Astrocyte (in vitro differentiated cells and primary cell): ENCODE data around the gene CWC27. TPM values are rescaled to one million over a fixed set of nuclear protein-coding genes. Genes with fewer than 3 reads are reported as not detected.
A peak's percentile ranks its signal among the peaks of the same experiment; 100 is the strongest.

Experiments
- DNase-seq: peaks from one replicate; pipeline ENCODE4 v3.0.0-alpha.2; 2010; ENCODE audit warnings: low read depth
- FAIRE-seq: peaks from 2 replicates; lab custom pipeline; 2011; peaks lifted over from hg19 to GRCh38; lab: Jason Lieb, UNC
- H2AFZ ChIP-seq: 2 replicates; pipeline ENCODE4 v1.6.0; 2012; ENCODE audit warnings: low read depth, low read length, inconsistent platforms
- H3K27ac ChIP-seq: 2 replicates; pipeline ENCODE4 v1.5.1; 2011; ENCODE audit warnings: low read depth, low read length, inconsistent platforms
- H3K27me3 ChIP-seq: 2 replicates; pipeline ENCODE4 v1.6.0; 2011; ENCODE audit warnings: low read length, inconsistent platforms; ENCODE audit not compliant: insufficient read depth
- H3K36me3 ChIP-seq: 2 replicates; pipeline ENCODE4 v1.5.1; 2011; ENCODE audit warnings: low read length, inconsistent platforms; ENCODE audit not compliant: insufficient read depth
- H3K4me1 ChIP-seq: 2 replicates; pipeline ENCODE4 v1.5.1; 2011; ENCODE audit warnings: low read length, inconsistent platforms; ENCODE audit not compliant: insufficient read depth
- H3K4me2 ChIP-seq: 2 replicates; pipeline ENCODE4 v1.6.0; 2012; ENCODE audit warnings: low read length, inconsistent platforms
- H3K4me3 ChIP-seq: 2 replicates; pipeline ENCODE4 v1.5.1; 2011; ENCODE audit warnings: low read depth, mild to moderate bottlenecking, low read length, inconsistent platforms; ENCODE audit not compliant: insufficient read depth
- H3K79me2 ChIP-seq: 2 replicates; pipeline ENCODE4 v1.6.0; 2012; ENCODE audit warnings: mild to moderate bottlenecking, low read length, inconsistent platforms; ENCODE audit not compliant: insufficient read depth
- H3K9ac ChIP-seq: 2 replicates; pipeline ENCODE4 v1.6.0; 2012; ENCODE audit warnings: mild to moderate bottlenecking, low read length, inconsistent platforms
- H3K9me3 ChIP-seq: 2 replicates; pipeline ENCODE4 v1.5.1; 2012; ENCODE audit warnings: low read depth, mild to moderate bottlenecking, low read length, inconsistent platforms; ENCODE audit not compliant: insufficient read depth
- H4K20me1 ChIP-seq: 2 replicates; pipeline ENCODE4 v1.6.0; 2012; ENCODE audit warnings: low read length, inconsistent platforms; ENCODE audit not compliant: insufficient read depth
- H3K27ac Mint-ChIP-seq: one replicate; pipeline ENCODE4 v1.8.0; 2021; ENCODE audit warnings: mild to moderate bottlenecking, mixed read lengths; ENCODE audit not compliant: unreplicated experiment
- H3K27me3 Mint-ChIP-seq: one replicate; pipeline ENCODE4 v1.8.0; 2021; ENCODE audit warnings: low read depth, mixed read lengths; ENCODE audit not compliant: unreplicated experiment
- H3K36me3 Mint-ChIP-seq: one replicate; pipeline ENCODE4 v1.8.0; 2021; ENCODE audit warnings: low read depth, mixed read lengths; ENCODE audit not compliant: unreplicated experiment
- H3K4me1 Mint-ChIP-seq: one replicate; pipeline ENCODE4 v1.8.0; 2021; ENCODE audit warnings: low read depth, mixed read lengths; ENCODE audit not compliant: unreplicated experiment
- H3K4me3 Mint-ChIP-seq: one replicate; pipeline ENCODE4 v1.8.0; 2021; ENCODE audit warnings: mild to moderate bottlenecking, moderate library complexity, mixed read lengths; ENCODE audit not compliant: unreplicated experiment
- H3K9me3 Mint-ChIP-seq: one replicate; pipeline ENCODE4 v1.8.0; 2021; ENCODE audit warnings: mild to moderate bottlenecking, mixed read lengths; ENCODE audit not compliant: unreplicated experiment
- CTCF ChIP-seq: IDR thresholded peaks from 2 replicates; pipeline ENCODE4 v1.5.1; 2011; ENCODE audit warnings: low read depth, mild to moderate bottlenecking, inconsistent platforms, low read length, moderate library complexity; ENCODE audit not compliant: insufficient read depth
- EZH2 ChIP-seq: IDR thresholded peaks from 2 replicates; pipeline ENCODE4 v1.6.1; 2012; ENCODE audit warnings: mild to moderate bottlenecking, low read length, inconsistent platforms; ENCODE audit not compliant: insufficient read depth
- total RNA-seq: library from RNA; stranded (reverse); gene quantifications from 2 replicates; pipeline ENCODE4 v1.2.1, GENCODE V29; 2021

The CWC27 gene
- total RNA-seq, 1 donor from 2014 or later: 25.7 TPM

DNA sequence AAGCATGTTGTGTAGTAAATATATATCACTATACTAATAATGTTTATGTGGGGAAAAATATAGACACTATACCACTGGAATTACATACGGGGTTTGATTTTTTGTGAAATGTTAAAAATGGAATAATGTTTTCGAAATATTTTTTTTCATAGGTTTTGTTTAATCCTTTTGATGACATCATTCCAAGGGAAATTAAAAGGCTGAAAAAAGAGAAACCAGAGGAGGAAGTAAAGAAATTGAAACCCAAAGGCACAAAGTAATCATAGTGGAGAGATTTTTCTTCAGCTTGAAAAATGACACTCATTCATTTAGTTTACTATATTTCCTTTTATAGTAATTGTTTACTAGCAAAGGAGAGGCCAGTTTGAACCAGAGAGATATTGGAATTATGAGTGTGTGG lies 17.6 kb downstream of the CWC27 start:
- H3K9me3 ChIP-seq: no peaks in the 10 kb centered on the region
- no peak overlapping the region for H3K9ac ChIP-seq
- H4K20me1 ChIP-seq: no peaks in the 10 kb centered on the region
- no peaks in the 10 kb centered on the region for H3K36me3 ChIP-seq
- no peak overlapping the region for H3K27ac Mint-ChIP-seq
- H2AFZ ChIP-seq: no peak overlapping the region
- no peak overlapping the region for H3K27ac ChIP-seq
- H3K27me3 ChIP-seq: no peaks in the 10 kb centered on the region
- peaks cover 3% of the 10 kb centered on the region for H3K79me2 ChIP-seq
- peaks cover 20% of the 10 kb centered on the region for H3K4me1 Mint-ChIP-seq
- H3K27me3 Mint-ChIP-seq: no peaks in the 10 kb centered on the region
- no peak overlapping the region for H3K4me2 ChIP-seq
- peaks cover 2% of the 10 kb centered on the region for H3K36me3 Mint-ChIP-seq
- no peak for TF ChIP-seq CTCF
- no peak for TF ChIP-seq EZH2
- FAIRE-seq (no peak), DNase-seq (no peak)
- no peak overlapping the region for H3K4me3 Mint-ChIP-seq
- H3K4me1 ChIP-seq: no peaks in the 10 kb centered on the region
- no peak overlapping the region for H3K4me3 ChIP-seq
- no peaks in the 10 kb centered on the region for H3K9me3 Mint-ChIP-seq

- H3K4me3 Mint-ChIP-seq: no peak overlapping the region
- TF ChIP-seq EZH2 (no peak), CTCF (no peak)
- Histone ChIP-seq H3K4me1 (no peaks in the 10 kb centered on the region), H3K9me3 (no peaks in the 10 kb centered on the region), H4K20me1 (no peaks in the 10 kb centered on the region), H3K4me3 (no peak overlapping the region), H3K36me3 (no peaks in the 10 kb centered on the region), H2AFZ (no peak overlapping the region), H3K27me3 (no peaks in the 10 kb centered on the region), H3K9ac (no peak overlapping the region), H3K79me2 (peaks cover 3% of the 10 kb centered on the region), H3K4me2 (no peak overlapping the region), H3K27ac (no peak overlapping the region)
- no peaks in the 10 kb centered on the region for H3K27me3 Mint-ChIP-seq
- FAIRE-seq (no peak), DNase-seq (no peak)
- peaks cover 20% of the 10 kb centered on the region for H3K4me1 Mint-ChIP-seq
- no peak overlapping the region for H3K27ac Mint-ChIP-seq
- H3K9me3 Mint-ChIP-seq: no peaks in the 10 kb centered on the region
- H3K36me3 Mint-ChIP-seq: peaks cover 2% of the 10 kb centered on the region
Observed at GRCh38 chr5:64788156-64788555, 19.4 kb downstream of the CWC27 start.

DNA sequence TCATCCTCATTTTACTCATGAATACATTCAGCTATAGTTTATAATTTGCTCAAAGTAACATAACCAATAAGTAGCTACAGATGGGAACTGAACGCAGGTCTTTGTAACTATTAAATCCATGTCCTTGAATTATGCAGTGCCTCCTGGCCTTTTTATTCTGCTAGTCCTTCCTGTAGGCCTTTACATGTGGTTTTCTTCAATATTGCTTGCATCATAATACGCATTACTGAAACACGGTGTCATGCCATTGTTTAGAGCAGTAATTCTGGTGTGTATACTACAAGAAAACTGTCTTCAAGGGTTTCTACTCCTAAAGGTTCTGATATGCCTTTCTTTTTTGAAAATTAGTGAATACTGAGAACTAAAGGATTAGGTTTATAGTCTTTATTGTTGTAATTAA lies 20.7 kb downstream of the CWC27 start:
- H2AFZ ChIP-seq: no peak overlapping the region
- Mint-ChIP-seq H3K9me3 (no peaks in the 10 kb centered on the region), H3K4me1 (peaks cover 20% of the 10 kb centered on the region), H3K36me3 (peaks cover 2% of the 10 kb centered on the region), H3K4me3 (no peak overlapping the region), H3K27me3 (no peaks in the 10 kb centered on the region), H3K27ac (no peak overlapping the region)
- DNase-seq (peak; percentile 31), FAIRE-seq (no peak)
- H4K20me1 ChIP-seq: no peaks in the 10 kb centered on the region
- no peaks in the 10 kb centered on the region for H3K36me3 ChIP-seq
- no peaks in the 10 kb centered on the region for H3K27me3 ChIP-seq
- no peaks in the 10 kb centered on the region for H3K9me3 ChIP-seq
- no peak overlapping the region for H3K4me3 ChIP-seq
- H3K4me1 ChIP-seq: no peaks in the 10 kb centered on the region
- H3K4me2 ChIP-seq: no peak overlapping the region
- no peak overlapping the region for H3K9ac ChIP-seq
- TF ChIP-seq CTCF: no peak
- no peak for TF ChIP-seq EZH2
- H3K27ac ChIP-seq: no peak overlapping the region
- H3K79me2 ChIP-seq: peaks cover 3% of the 10 kb centered on the region
